ENCODE measurements around the gene MET. TPM values are rescaled to one million over a fixed set of nuclear protein-coding genes. Genes with fewer than 3 reads are reported as not detected.

Gene MET
- total and polyA plus RNA-seq, 12 donors = 3.1 to 23.3 (median 15.0) TPM

DNA sequence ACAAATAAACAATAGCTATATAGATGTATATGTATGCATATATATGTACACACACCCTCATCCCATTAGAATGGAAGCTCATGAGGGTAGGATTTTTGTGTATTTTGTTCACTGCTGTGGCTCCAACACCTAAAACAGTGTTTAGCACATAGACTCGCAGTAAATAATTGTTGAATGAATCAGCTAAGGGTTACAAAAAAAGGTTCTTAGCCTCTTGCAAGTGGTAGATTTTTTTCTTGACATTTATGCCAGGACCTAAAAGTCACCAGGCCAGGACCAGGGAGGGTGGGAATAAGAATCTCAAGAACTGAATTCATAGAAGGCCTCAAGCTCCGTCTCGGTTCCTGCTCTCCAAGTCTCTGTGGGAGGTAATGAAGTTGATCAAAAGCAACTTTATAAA, 107.9 kb downstream of the MET start:
- intact Hi-C loops (cut with DNase I) = loop anchor here in 3 of 10 donors (10.0 kb wide), 3 partner anchors 55 to 115 kb away; partner anchors contain the start of gene MET (in 1 of the 3)
- ATAC-seq (no peak), DNase-seq (no peak)
- Histone ChIP-seq H3K9me3 (no peaks in the 10 kb centered on the region), H3K36me3 (peaks cover 0 to 24% (median 0%) of the 10 kb centered on the region in 9 donors), H3K4me3 (no peak overlapping the region), H3K27ac (no peak overlapping the region), H3K27me3 (no peaks in the 10 kb centered on the region), H3K4me1 (peaks cover 0 to 20% (median 7%) of the 10 kb centered on the region in 9 donors)
- no peak for TF ChIP-seq CTCF (IDR thresholded peaks at IDR 0.05)
- WGBS, 2 donors = 81 to 83% methylated on average over 3 of the region's 3 CpGs

DNA sequence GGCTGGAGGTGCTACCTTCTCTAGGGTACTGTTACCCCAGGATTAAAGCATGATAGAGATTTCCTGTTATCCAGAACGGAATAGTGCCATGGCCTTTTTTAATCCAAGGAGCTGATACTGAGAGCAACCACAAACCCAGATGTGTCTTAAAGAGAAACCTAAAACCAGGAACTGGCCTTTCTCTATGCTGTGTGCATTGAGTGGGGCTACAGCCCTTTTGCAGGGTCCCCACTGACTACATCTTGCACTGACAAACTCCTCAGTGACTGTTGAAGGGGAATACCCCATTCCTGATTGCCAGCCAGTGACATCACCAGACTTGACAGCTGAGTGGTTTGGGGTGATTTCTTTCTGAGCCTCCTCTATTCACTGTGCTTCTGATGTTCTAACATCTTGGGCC, 108.5 kb downstream of the MET start:
- DNase-seq (no peak), ATAC-seq (peak in 3 of 8 donors; percentile 13 to 19 (median 18))
- H3K4me1 ChIP-seq = peaks cover 0 to 20% (median 7%) of the 10 kb centered on the region in 9 donors
- 25 to 40% methylated on average over 1 of the region's 1 CpG for WGBS, 2 donors
- no peak overlapping the region for H3K4me3 ChIP-seq
- no peaks in the 10 kb centered on the region for H3K9me3 ChIP-seq
- H3K36me3 ChIP-seq = peaks cover 0 to 24% (median 0%) of the 10 kb centered on the region in 9 donors
- peak overlapping the region in 1 of 10 donors; percentile 34 for H3K27ac ChIP-seq
- no peak for TF ChIP-seq CTCF (IDR thresholded peaks at IDR 0.05)
- intact Hi-C loops (cut with DNase I) = loop anchor here in 3 of 10 donors (10.0 kb wide), 3 partner anchors 56 to 116 kb away; partner anchors contain the start of gene MET (in 1 of the 3)
- no peaks in the 10 kb centered on the region for H3K27me3 ChIP-seq

DNA sequence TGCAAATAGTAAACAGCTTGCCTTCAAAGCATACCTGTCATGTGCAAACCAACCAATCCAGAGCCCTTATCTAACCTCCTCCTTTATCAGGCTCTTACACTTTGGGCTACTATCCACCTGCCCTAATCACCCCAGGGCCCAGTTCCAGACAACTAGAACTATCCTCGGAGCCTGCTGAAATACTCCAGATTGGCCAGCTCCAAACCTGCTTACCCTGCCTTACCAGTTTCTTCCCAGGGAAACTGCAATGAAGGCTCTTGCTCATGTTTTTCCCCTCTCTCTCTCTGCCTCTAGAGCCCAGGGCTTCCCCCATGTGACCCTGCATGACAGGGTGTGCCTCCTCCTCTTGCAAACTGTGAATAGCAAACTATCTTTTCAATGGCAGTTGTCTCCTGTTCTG, 109.0 kb downstream of the MET start:
- no peaks in the 10 kb centered on the region for H3K9me3 ChIP-seq
- intact Hi-C loops (cut with DNase I) = loop anchor here in 3 of 10 donors (10.0 kb wide), 3 partner anchors 56 to 116 kb away; partner anchors contain the start of gene MET (in 1 of the 3)
- ATAC-seq = peak in 5 of 8 donors; percentile 14 to 53 (median 39)
- H3K36me3 ChIP-seq = peaks cover 0 to 24% (median 0%) of the 10 kb centered on the region in 9 donors
- no peak for TF ChIP-seq CTCF (IDR thresholded peaks at IDR 0.05)
- DNase-seq = no peak
- WGBS, 2 donors = 32 to 53% methylated on average over 1 of the region's 1 CpG
- peaks cover 0 to 20% (median 7%) of the 10 kb centered on the region in 9 donors for H3K4me1 ChIP-seq
- H3K4me3 ChIP-seq = no peak overlapping the region
- no peaks in the 10 kb centered on the region for H3K27me3 ChIP-seq
- H3K27ac ChIP-seq = no peak overlapping the region

GRCh38 chr7:116781584-116781983, 109.6 kb downstream of the MET start:
- no peak for TF ChIP-seq CTCF (IDR thresholded peaks at IDR 0.05)
- H3K27me3 ChIP-seq = no peaks in the 10 kb centered on the region
- H3K36me3 ChIP-seq = peaks cover 0 to 24% (median 0%) of the 10 kb centered on the region in 9 donors
- H3K9me3 ChIP-seq = no peaks in the 10 kb centered on the region
- H3K4me3 ChIP-seq = no peak overlapping the region
- H3K27ac ChIP-seq = no peak overlapping the region
- DNase-seq = no peak
- intact Hi-C loops (cut with DNase I) = loop anchor here in 3 of 10 donors (10.0 kb wide), 3 partner anchors 57 to 117 kb away; partner anchors contain the start of gene MET (in 1 of the 3)
- peaks cover 0 to 20% (median 9%) of the 10 kb centered on the region in 9 donors for H3K4me1 ChIP-seq
- ATAC-seq = no peak
- WGBS, 2 donors = 83 to 91% methylated on average over 2 of the region's 2 CpGs

Data from heart right ventricle (tissue), 16 donors.